HG03565 (cell line): ENCODE results near the gene OGFOD3.

Experiments used
- ATAC-seq: cut with Tn5 transposase; IDR thresholded peaks from one replicate; pipeline ENCODE4 v1.9.1; 2021; ENCODE audit warnings: mild to moderate bottlenecking, moderate library complexity; ENCODE audit not compliant: unreplicated experiment

OGFOD3 gene

DNA sequence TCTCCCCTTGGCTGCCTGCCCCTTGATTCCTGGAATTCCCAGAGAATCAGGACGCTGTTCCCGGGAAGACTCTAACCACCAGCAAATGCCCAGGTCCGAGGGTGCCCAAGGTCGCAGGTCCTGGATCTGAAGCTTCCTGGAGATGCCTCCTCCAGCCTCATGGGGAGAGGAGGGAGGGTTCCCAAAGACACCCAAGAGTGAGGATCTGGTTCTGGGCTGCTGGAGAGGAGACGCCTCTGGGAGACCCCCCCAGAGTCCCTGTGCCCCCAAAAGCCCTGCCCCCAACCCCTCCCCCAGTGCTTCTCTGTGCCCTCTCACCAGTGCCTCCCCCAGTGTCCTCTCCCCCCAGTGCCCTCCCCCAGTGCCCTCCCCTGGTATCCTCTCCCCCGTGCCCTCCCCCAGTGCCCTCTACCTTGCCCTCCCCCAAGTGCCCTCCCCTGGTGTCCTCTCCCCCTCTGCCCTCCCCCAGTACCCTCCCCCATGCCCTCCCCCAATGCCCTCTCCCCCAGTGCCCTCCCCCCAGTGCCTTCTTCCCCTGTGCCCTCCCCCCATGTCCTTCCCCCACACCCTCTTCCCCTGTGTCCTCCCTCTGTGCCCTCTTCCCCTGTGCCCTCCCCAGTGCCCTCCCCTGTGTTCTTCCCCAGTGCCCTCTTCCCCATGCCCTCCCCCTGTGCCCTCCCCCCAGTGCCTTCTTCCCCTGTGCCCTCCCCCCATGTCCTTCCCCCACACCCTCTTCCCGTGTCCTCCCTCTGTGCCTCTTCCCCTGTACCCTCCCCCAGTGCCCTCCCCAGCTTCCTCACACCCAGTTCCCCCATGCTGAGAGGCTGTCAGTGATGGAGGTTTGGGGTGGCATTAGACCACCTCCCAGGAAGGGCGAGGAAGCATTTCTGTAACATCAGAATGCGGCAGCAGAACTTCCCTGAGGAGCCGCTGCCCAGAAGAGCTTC, 78.5 kb downstream of the OGFOD3 start:
- ATAC-seq, result no peak
